Esophagus muscularis mucosa (tissue), 4 donors: ENCODE measurements around the gene COL9A2.
A peak's percentile ranks its signal among the peaks of the same experiment; 100 is the strongest.

ENCODE experiments used
- EP300 ChIP-seq: sonication (generic); formaldehyde crosslinking; IDR thresholded peaks from one replicate; pipeline ENCODE4 v1.6.1; 2017; ENCODE audit warnings: antibody characterized with exemption
- POLR2A ChIP-seq: fragments of 450-650 bp; IDR thresholded peaks from one replicate; pipeline ENCODE4 v1.6.1; 2017; ENCODE audit warnings: antibody characterized with exemption, moderate library complexity, mild to moderate bottlenecking, low read depth
- POLR2AphosphoS5 ChIP-seq, 2 donors: sonication (generic); formaldehyde crosslinking; IDR thresholded peaks; one replicate each; pipeline ENCODE4 v1.6.1; 2017; ENCODE audit warnings: antibody characterized with exemption in 2 of 2
- TF ChIP-seq, protein P1 (sequence below), 3 experiments: fragments of 200-600 bp in 2 of 3; fragments of 450-650 bp in 1 of 3; sonication (generic) in 2 of 3; IDR thresholded peaks; one replicate each; pipeline ENCODE4 v1.5.1; 2017 to 2019; ENCODE audit warnings: antibody characterized with exemption in 3 of 3, mild to moderate bottlenecking in 2 of 3, moderate library complexity in 1 of 3

DNA sequence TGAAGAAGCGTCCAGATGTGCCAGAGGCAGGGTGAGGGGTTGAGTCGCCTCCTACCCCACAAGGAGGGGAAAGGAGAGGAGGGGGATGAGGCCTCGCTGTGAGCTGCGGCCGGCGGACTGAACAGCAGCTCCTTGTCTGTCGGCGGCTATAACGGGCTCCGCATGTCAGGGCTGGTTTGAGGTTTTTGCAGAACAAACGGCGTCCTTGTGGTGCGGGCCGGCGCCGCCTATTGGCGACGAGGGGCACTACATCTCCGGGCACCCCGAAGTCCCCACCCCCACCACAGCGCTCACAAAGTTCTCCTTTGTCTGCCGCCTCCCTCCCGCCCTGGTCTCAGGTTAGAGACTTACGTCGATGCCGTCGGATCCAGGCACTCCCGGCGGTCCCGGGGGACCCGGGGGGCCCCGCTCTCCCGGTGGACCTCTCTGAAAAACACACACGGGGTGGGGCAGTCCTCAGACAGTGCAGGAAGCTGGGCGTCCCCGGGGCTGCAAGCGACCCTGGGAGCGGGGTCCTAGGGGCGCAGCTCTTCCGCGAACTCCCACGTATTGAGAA, 1.8 kb downstream of the COL9A2 start:
- TF ChIP-seq, protein P1, sequence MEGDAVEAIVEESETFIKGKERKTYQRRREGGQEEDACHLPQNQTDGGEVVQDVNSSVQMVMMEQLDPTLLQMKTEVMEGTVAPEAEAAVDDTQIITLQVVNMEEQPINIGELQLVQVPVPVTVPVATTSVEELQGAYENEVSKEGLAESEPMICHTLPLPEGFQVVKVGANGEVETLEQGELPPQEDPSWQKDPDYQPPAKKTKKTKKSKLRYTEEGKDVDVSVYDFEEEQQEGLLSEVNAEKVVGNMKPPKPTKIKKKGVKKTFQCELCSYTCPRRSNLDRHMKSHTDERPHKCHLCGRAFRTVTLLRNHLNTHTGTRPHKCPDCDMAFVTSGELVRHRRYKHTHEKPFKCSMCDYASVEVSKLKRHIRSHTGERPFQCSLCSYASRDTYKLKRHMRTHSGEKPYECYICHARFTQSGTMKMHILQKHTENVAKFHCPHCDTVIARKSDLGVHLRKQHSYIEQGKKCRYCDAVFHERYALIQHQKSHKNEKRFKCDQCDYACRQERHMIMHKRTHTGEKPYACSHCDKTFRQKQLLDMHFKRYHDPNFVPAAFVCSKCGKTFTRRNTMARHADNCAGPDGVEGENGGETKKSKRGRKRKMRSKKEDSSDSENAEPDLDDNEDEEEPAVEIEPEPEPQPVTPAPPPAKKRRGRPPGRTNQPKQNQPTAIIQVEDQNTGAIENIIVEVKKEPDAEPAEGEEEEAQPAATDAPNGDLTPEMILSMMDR (IDR thresholded peaks at IDR 0.05), result peak; percentile 92 to 99 (median 95)
- TF ChIP-seq POLR2A (no peak), POLR2AphosphoS5 (IDR thresholded peaks at IDR 0.05) (peak; percentile 50 to 63), EP300 (no peak)
